ENCODE results near the gene RFC5. TPM values are rescaled to one million over a fixed set of nuclear protein-coding genes. Genes with fewer than 3 reads are reported as not detected.

The RFC5 gene
- total RNA-seq (10 to 100 TPM in 4 of 9 donors, 1 to 10 TPM in 5; 5.8 to 28.0 (median 9.4) TPM), polyA plus RNA-seq (1 to 10 TPM; 6.6 to 8.6 (median 7.8) TPM)
- long read RNA-seq, donor 1, partial matches to known transcripts, result 0 of 3 reads
- long read RNA-seq, donor 1, other reads (novel, unspliced or antisense), result 0 of 3 reads
- long read RNA-seq, donor 2, partial matches to known transcripts, result 7 of 8 reads
- long read RNA-seq, donor 2, other reads (novel, unspliced or antisense), result 0 of 8 reads
- long read RNA-seq, donor 3, partial matches to known transcripts, result 5 of 7 reads
- long read RNA-seq, donor 3, other reads (novel, unspliced or antisense), result 0 of 7 reads
- long read RNA-seq, donor 4, partial matches to known transcripts, result 0 of 2 reads
- long read RNA-seq, donor 4, other reads (novel, unspliced or antisense), result 0 of 2 reads
- long read RNA-seq, donor 5, transcript RFC5-204 (11 exons, 1,655 nt), result major isoform, 5 of 11 reads
- long read RNA-seq, donor 5, partial matches to known transcripts, result 1 of 11 reads
- long read RNA-seq, donor 5, other reads (novel, unspliced or antisense), result 4 of 11 reads
- long read RNA-seq, donor 6, partial matches to known transcripts, result 0 of 8 reads
- long read RNA-seq, donor 6, other reads (novel, unspliced or antisense), result 5 of 8 reads
- long read RNA-seq, donor 7, partial matches to known transcripts, result 0 of 1 reads
- long read RNA-seq, donor 7, other reads (novel, unspliced or antisense), result 0 of 1 reads
- long read RNA-seq, donor 8, transcript RFC5-204 (11 exons, 1,655 nt), result major isoform, 6 of 6 reads
- long read RNA-seq, donor 8, partial matches to known transcripts, result 0 of 6 reads
- long read RNA-seq, donor 8, other reads (novel, unspliced or antisense), result 0 of 6 reads
- long read RNA-seq, donor 9, partial matches to known transcripts, result 0 of 2 reads
- long read RNA-seq, donor 9, other reads (novel, unspliced or antisense), result 0 of 2 reads
- long read RNA-seq, donor 10, partial matches to known transcripts, result 0 of 4 reads
- long read RNA-seq, donor 10, other reads (novel, unspliced or antisense), result 0 of 4 reads

- 0% methylated on average over 9 to 61 of the region's 61 CpGs for WGBS, 4 donors
- TF ChIP-seq POLR2A (IDR thresholded peaks at IDR 0.05) (peak in 1 of 2 donors; percentile 65), CTCF (IDR thresholded peaks at IDR 0.05) (no peak)
- Histone ChIP-seq H3K27me3 (no peaks in the 10 kb centered on the region), H3K27ac (peak within 1 kb of the TSS in 2 of 5 donors; percentile 13 to 38), H3K4me1 (replicated peaks in 1 of 2) (peaks cover 5 to 17% of the 10 kb centered on the region in 2 donors), H3K36me3 (replicated peaks in 1 of 2) (peaks cover 0 to 12% of the 10 kb centered on the region in 2 donors), H3K9me3 (replicated peaks in 1 of 3) (no peaks in the 10 kb centered on the region), H3K4me3 (peak within 1 kb of the TSS in 3 of 4 donors; percentile 1 to 84 (median 64))
- peak; percentile 97 to 99 (median 99) for DNase-seq
- intact Hi-C loops (cut with DNase I), result loop anchor here in 1 of 2 donors (10.0 kb wide), 1 partner anchor 142 kb away; no protein-coding TSS in a partner anchor
Observed at GRCh38 chr12:118016424-118017264, at the start of gene RFC5. Gene RFC5 (plus strand): TSS chr12:118016703. CDS start chr12:118016828, 125 bp downstream.

- Histone ChIP-seq H3K9me3 (replicated peaks in 1 of 3) (peaks cover 0 to 5% (median 0%) of the 10 kb centered on the region in 3 donors), H3K4me3 (no peak overlapping the region), H3K27me3 (peaks cover 20% of the 10 kb centered on the region), H3K4me1 (replicated peaks in 1 of 2) (no peaks in the 10 kb centered on the region), H3K36me3 (replicated peaks in 1 of 2) (no peaks in the 10 kb centered on the region), H3K27ac (no peak overlapping the region)
- WGBS, 4 donors, result 21 to 37% (median 35%) methylated on average over 4 of the region's 4 CpGs
- DNase-seq, result peak in 1 of 7 donors; percentile 13
- intact Hi-C loops (cut with DNase I), result no loop called here
- TF ChIP-seq POLR2A (IDR thresholded peaks at IDR 0.05) (no peak), CTCF (IDR thresholded peaks at IDR 0.05) (no peak)
Observed at GRCh38 chr12:117967043-117967442, 49.5 kb upstream of the RFC5 start.

- Histone ChIP-seq H3K27ac (no peak overlapping the region), H3K4me3 (no peak overlapping the region), H3K4me1 (replicated peaks in 1 of 2) (no peaks in the 10 kb centered on the region), H3K27me3 (peaks cover 20% of the 10 kb centered on the region), H3K36me3 (replicated peaks in 1 of 2) (no peaks in the 10 kb centered on the region), H3K9me3 (replicated peaks in 1 of 3) (peaks cover 0 to 5% (median 0%) of the 10 kb centered on the region in 3 donors)
- TF ChIP-seq CTCF (IDR thresholded peaks at IDR 0.05) (no peak), POLR2A (IDR thresholded peaks at IDR 0.05) (no peak)
- DNase-seq, result peak in 1 of 7 donors; percentile 51
- intact Hi-C loops (cut with DNase I), result no loop called here
- WGBS, 4 donors, result 11 to 20% (median 14%) methylated on average over 12 of the region's 12 CpGs
Observed at GRCh38 chr12:117967512-117967911, 49.0 kb upstream of the RFC5 start.
